ENCODE results near the gene PLCL1.

The PLCL1 gene

GRCh38 chr2:197954328-197954727 is 149.9 kb downstream of the PLCL1 start:
- no peak for DNase-seq (ENCODE audit: low read depth)

GRCh38 chr2:197958592-197959150 is 154.3 kb downstream of the PLCL1 start:
- no peak for DNase-seq (ENCODE audit: low read depth)

- peak; percentile 25 for DNase-seq (ENCODE audit: low read depth)
These were observed 155.0 kb downstream of the PLCL1 start for GRCh38 chr2:197959383-197959782.

GRCh38 chr2:197960786-197961185 is 156.4 kb downstream of the PLCL1 start:
- DNase-seq (ENCODE audit: low read depth), result no peak

- DNase-seq (ENCODE audit: low read depth), result no peak
These were observed 160.3 kb downstream of the PLCL1 start for GRCh38 chr2:197964720-197965119.

- no peak for DNase-seq (ENCODE audit: low read depth)
These were observed 161.4 kb downstream of the PLCL1 start for GRCh38 chr2:197965756-197966155.

GRCh38 chr2:197969391-197969893 is 165.0 kb downstream of the PLCL1 start:
- peak; percentile 19 for DNase-seq (ENCODE audit: low read depth)

GRCh38 chr2:197972061-197972460 is 167.7 kb downstream of the PLCL1 start:
- peak; percentile 86 for DNase-seq (ENCODE audit: low read depth)

- DNase-seq (ENCODE audit: low read depth), result no peak
These were observed 168.2 kb downstream of the PLCL1 start for GRCh38 chr2:197972587-197972986.

GRCh38 chr2:197973772-197974171 is 169.4 kb downstream of the PLCL1 start:
- no peak for DNase-seq (ENCODE audit: low read depth)

- no peak for DNase-seq (ENCODE audit: low read depth)
These were observed 171.6 kb downstream of the PLCL1 start for GRCh38 chr2:197975931-197976519.

GRCh38 chr2:197978971-197979370 is 174.6 kb downstream of the PLCL1 start:
- DNase-seq (ENCODE audit: low read depth), result no peak

GRCh38 chr2:197982565-197982964 is 178.2 kb downstream of the PLCL1 start:
- no peak for DNase-seq (ENCODE audit: low read depth)

GRCh38 chr2:197985029-197985638 is 180.7 kb downstream of the PLCL1 start:
- DNase-seq (ENCODE audit: low read depth), result no peak

- no peak for DNase-seq (ENCODE audit: low read depth)
These were observed 182.6 kb downstream of the PLCL1 start for GRCh38 chr2:197986977-197987376.

- no peak for DNase-seq (ENCODE audit: low read depth)
These were observed 186.0 kb downstream of the PLCL1 start for GRCh38 chr2:197990356-197990755.

GRCh38 chr2:197992482-197993133 is 188.2 kb downstream of the PLCL1 start:
- DNase-seq (ENCODE audit: low read depth), result no peak

GRCh38 chr2:197993363-197993762 is 189.0 kb downstream of the PLCL1 start:
- DNase-seq (ENCODE audit: low read depth), result no peak

- DNase-seq (ENCODE audit: low read depth), result peak; percentile 28
These were observed 189.4 kb downstream of the PLCL1 start for GRCh38 chr2:197993830-197994229.

- no peak for DNase-seq (ENCODE audit: low read depth)
These were observed 190.4 kb downstream of the PLCL1 start for GRCh38 chr2:197994751-197995150.

- no peak for DNase-seq (ENCODE audit: low read depth)
These were observed 192.2 kb downstream of the PLCL1 start for GRCh38 chr2:197996583-197996982.

- no peak for DNase-seq (ENCODE audit: low read depth)
These were observed 192.7 kb downstream of the PLCL1 start for GRCh38 chr2:197997083-197997541.

- DNase-seq (ENCODE audit: low read depth), result no peak
These were observed 194.3 kb downstream of the PLCL1 start for GRCh38 chr2:197998702-197999101.

Data from stromal cell of bone marrow (primary cell).